Astrocyte (in vitro differentiated cells and primary cell): Measurements from ENCODE around the gene PNKD. TPM values are rescaled to one million over a fixed set of nuclear protein-coding genes. Genes with fewer than 3 reads are reported as not detected.

Experiments
- DNase-seq: peaks from one replicate; pipeline ENCODE4 v3.0.0-alpha.2; 2010; ENCODE audit warnings: low read depth
- FAIRE-seq: peaks from 2 replicates; lab custom pipeline; 2011; peaks lifted over from hg19 to GRCh38; lab: Jason Lieb, UNC
- H2AFZ ChIP-seq: 2 replicates; pipeline ENCODE4 v1.6.0; 2012; ENCODE audit warnings: low read depth, low read length, inconsistent platforms
- H3K27ac ChIP-seq: 2 replicates; pipeline ENCODE4 v1.5.1; 2011; ENCODE audit warnings: low read depth, low read length, inconsistent platforms
- H3K27me3 ChIP-seq: 2 replicates; pipeline ENCODE4 v1.6.0; 2011; ENCODE audit warnings: low read length, inconsistent platforms; ENCODE audit not compliant: insufficient read depth
- H3K36me3 ChIP-seq: 2 replicates; pipeline ENCODE4 v1.5.1; 2011; ENCODE audit warnings: low read length, inconsistent platforms; ENCODE audit not compliant: insufficient read depth
- H3K4me1 ChIP-seq: 2 replicates; pipeline ENCODE4 v1.5.1; 2011; ENCODE audit warnings: low read length, inconsistent platforms; ENCODE audit not compliant: insufficient read depth
- H3K4me2 ChIP-seq: 2 replicates; pipeline ENCODE4 v1.6.0; 2012; ENCODE audit warnings: low read length, inconsistent platforms
- H3K4me3 ChIP-seq: 2 replicates; pipeline ENCODE4 v1.5.1; 2011; ENCODE audit warnings: low read depth, mild to moderate bottlenecking, low read length, inconsistent platforms; ENCODE audit not compliant: insufficient read depth
- H3K79me2 ChIP-seq: 2 replicates; pipeline ENCODE4 v1.6.0; 2012; ENCODE audit warnings: mild to moderate bottlenecking, low read length, inconsistent platforms; ENCODE audit not compliant: insufficient read depth
- H3K9ac ChIP-seq: 2 replicates; pipeline ENCODE4 v1.6.0; 2012; ENCODE audit warnings: mild to moderate bottlenecking, low read length, inconsistent platforms
- H3K9me3 ChIP-seq: 2 replicates; pipeline ENCODE4 v1.5.1; 2012; ENCODE audit warnings: low read depth, mild to moderate bottlenecking, low read length, inconsistent platforms; ENCODE audit not compliant: insufficient read depth
- H4K20me1 ChIP-seq: 2 replicates; pipeline ENCODE4 v1.6.0; 2012; ENCODE audit warnings: low read length, inconsistent platforms; ENCODE audit not compliant: insufficient read depth
- H3K27ac Mint-ChIP-seq: one replicate; pipeline ENCODE4 v1.8.0; 2021; ENCODE audit warnings: mild to moderate bottlenecking, mixed read lengths; ENCODE audit not compliant: unreplicated experiment
- H3K27me3 Mint-ChIP-seq: one replicate; pipeline ENCODE4 v1.8.0; 2021; ENCODE audit warnings: low read depth, mixed read lengths; ENCODE audit not compliant: unreplicated experiment
- H3K36me3 Mint-ChIP-seq: one replicate; pipeline ENCODE4 v1.8.0; 2021; ENCODE audit warnings: low read depth, mixed read lengths; ENCODE audit not compliant: unreplicated experiment
- H3K4me1 Mint-ChIP-seq: one replicate; pipeline ENCODE4 v1.8.0; 2021; ENCODE audit warnings: low read depth, mixed read lengths; ENCODE audit not compliant: unreplicated experiment
- H3K4me3 Mint-ChIP-seq: one replicate; pipeline ENCODE4 v1.8.0; 2021; ENCODE audit warnings: mild to moderate bottlenecking, moderate library complexity, mixed read lengths; ENCODE audit not compliant: unreplicated experiment
- H3K9me3 Mint-ChIP-seq: one replicate; pipeline ENCODE4 v1.8.0; 2021; ENCODE audit warnings: mild to moderate bottlenecking, mixed read lengths; ENCODE audit not compliant: unreplicated experiment
- CTCF ChIP-seq: IDR thresholded peaks from 2 replicates; pipeline ENCODE4 v1.5.1; 2011; ENCODE audit warnings: low read depth, mild to moderate bottlenecking, inconsistent platforms, low read length, moderate library complexity; ENCODE audit not compliant: insufficient read depth
- EZH2 ChIP-seq: IDR thresholded peaks from 2 replicates; pipeline ENCODE4 v1.6.1; 2012; ENCODE audit warnings: mild to moderate bottlenecking, low read length, inconsistent platforms; ENCODE audit not compliant: insufficient read depth
- total RNA-seq: library from RNA; stranded (reverse); gene quantifications from 2 replicates; pipeline ENCODE4 v1.2.1, GENCODE V29; 2021

PNKD gene
- total RNA-seq, 1 donor from 2014 or later: 40.9 TPM

DNA sequence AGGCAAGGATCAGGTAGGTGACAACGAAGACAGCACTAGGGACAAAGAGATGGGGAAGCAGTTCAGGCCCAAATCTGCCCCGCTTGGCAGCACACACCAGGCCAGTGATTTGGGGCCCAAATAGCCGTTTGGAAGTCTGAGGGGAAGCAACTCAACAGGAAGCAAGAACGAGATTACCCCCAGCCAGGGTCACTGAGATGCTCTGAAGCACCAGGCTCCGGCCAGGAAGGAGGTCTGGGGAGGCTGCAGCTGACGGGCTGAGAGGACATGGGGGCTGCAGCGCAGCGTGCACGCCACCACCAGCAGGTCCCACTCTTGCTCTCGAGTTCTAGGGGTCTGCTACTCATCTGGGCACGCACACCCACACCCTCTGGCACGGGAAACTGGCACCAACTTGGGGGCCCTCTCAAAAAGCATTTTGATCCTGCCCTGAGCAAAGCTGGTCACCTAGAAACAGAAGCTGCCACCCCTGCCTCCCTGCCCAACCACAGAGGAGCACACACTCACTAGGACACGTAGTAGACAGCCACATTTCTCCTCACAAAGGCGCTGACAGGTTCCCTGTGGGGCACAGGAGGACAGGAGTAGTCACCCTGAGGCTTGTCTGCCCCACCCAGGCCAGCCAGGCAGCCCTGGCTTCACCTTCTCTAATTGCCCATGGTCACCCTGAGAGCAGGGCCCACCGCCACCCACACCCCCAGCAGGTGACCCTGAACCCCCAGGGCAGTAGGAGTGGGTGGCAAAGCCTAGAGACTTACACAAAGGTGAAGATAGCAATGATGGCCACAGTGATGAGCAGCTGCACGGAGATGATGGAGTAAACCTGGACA is 8.4 kb downstream of the PNKD start:
- H3K36me3 Mint-ChIP-seq: peaks cover 12% of the 10 kb centered on the region

DNA sequence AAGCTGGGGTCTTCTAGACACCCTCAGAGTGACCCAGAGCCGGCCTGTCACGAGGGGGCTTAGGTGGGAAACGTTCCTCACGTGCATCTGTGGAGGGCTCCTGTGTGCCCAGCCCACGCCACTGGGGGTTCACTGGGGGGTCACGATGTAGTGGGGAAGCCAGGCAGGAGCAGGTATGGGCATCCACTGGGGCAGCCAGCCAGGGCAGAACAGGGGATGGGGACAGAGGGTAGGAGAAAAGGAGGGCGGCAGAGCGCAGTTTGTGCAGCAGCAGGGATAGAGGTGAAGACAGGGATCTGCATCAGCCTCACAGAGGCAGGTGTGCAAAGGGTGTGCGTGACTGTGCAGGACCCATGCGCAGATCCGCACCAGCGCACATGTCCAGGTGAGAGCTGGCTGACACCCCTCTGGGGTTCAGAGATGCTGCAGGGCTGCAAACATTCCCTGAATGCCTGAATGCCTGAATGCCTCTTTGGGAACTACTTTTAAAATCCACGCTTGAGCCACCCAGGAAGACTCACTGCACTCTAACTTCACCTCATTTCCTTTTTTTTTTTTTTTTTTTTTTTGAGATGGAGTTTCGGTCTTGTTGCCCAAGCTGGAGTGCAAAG is 10.0 kb downstream of the PNKD start:
- peak overlapping the region; percentile 29 for H3K27ac Mint-ChIP-seq
- Histone ChIP-seq H3K9me3 (no peaks in the 10 kb centered on the region), H3K27ac (no peak overlapping the region), H3K36me3 (peaks cover 29% of the 10 kb centered on the region), H3K27me3 (no peaks in the 10 kb centered on the region), H3K9ac (no peak overlapping the region), H3K79me2 (peaks cover 40% of the 10 kb centered on the region), H2AFZ (no peak overlapping the region), H4K20me1 (peaks cover 23% of the 10 kb centered on the region), H3K4me3 (no peak overlapping the region), H3K4me1 (peaks cover 32% of the 10 kb centered on the region), H3K4me2 (no peak overlapping the region)
- DNase-seq: no peak
- H3K36me3 Mint-ChIP-seq: peaks cover 9% of the 10 kb centered on the region
- no peak for FAIRE-seq
- no peaks in the 10 kb centered on the region for H3K9me3 Mint-ChIP-seq
- TF ChIP-seq CTCF (no peak), EZH2 (no peak)
- peaks cover 26% of the 10 kb centered on the region for H3K4me1 Mint-ChIP-seq
- no peak overlapping the region for H3K4me3 Mint-ChIP-seq
- H3K27me3 Mint-ChIP-seq: no peaks in the 10 kb centered on the region

More for the DNA sequence above, 8.4 kb downstream of the PNKD start:
- Histone ChIP-seq H3K4me1 (peaks cover 20% of the 10 kb centered on the region), H2AFZ (no peak overlapping the region), H3K4me2 (no peak overlapping the region), H4K20me1 (peaks cover 23% of the 10 kb centered on the region), H3K27me3 (no peaks in the 10 kb centered on the region), H3K9me3 (no peaks in the 10 kb centered on the region), H3K36me3 (peaks cover 44% of the 10 kb centered on the region), H3K9ac (no peak overlapping the region), H3K79me2 (peaks cover 25% of the 10 kb centered on the region), H3K27ac (no peak overlapping the region), H3K4me3 (no peak overlapping the region)
- FAIRE-seq: no peak
- no peak overlapping the region for H3K4me3 Mint-ChIP-seq
- no peak for DNase-seq
- no peak for TF ChIP-seq EZH2
- TF ChIP-seq CTCF: no peak
- H3K27ac Mint-ChIP-seq: no peak overlapping the region
- H3K27me3 Mint-ChIP-seq: no peaks in the 10 kb centered on the region
- no peaks in the 10 kb centered on the region for H3K9me3 Mint-ChIP-seq
- peaks cover 14% of the 10 kb centered on the region for H3K4me1 Mint-ChIP-seq
